Measurements from ENCODE around the gene SMS.

Gene SMS

GRCh38 chrX:21982311-21982710, 41.8 kb downstream of the SMS start:
- DNase-seq, result no peak

- DNase-seq, result peak in 11 of 14 donors; percentile 0 to 55 (median 38)
These were observed 44.8 kb downstream of the SMS start for GRCh38 chrX:21985332-21985777.

- DNase-seq, result no peak
These were observed 46.1 kb downstream of the SMS start for GRCh38 chrX:21986596-21986995.

GRCh38 chrX:21989384-21989783, 48.9 kb downstream of the SMS start:
- DNase-seq, result no peak

GRCh38 chrX:21990832-21991231, 50.3 kb downstream of the SMS start:
- no peak for DNase-seq

- DNase-seq, result no peak
These were observed 51.0 kb downstream of the SMS start for GRCh38 chrX:21991504-21991903.

GRCh38 chrX:21993265-21993664, 52.8 kb downstream of the SMS start:
- peak in 6 of 14 donors; percentile 0 to 28 (median 6) for DNase-seq

GRCh38 chrX:21996872-21997455, 56.5 kb downstream of the SMS start:
- peak in 1 of 14 donors; percentile 1 for DNase-seq

GRCh38 chrX:21998037-21998436, 57.5 kb downstream of the SMS start:
- DNase-seq, result no peak

- DNase-seq, result no peak
These were observed 64.4 kb downstream of the SMS start for GRCh38 chrX:22004866-22005265.

- DNase-seq, result no peak
These were observed 71.5 kb downstream of the SMS start for GRCh38 chrX:22012051-22012450.

GRCh38 chrX:22012931-22013330, 72.4 kb downstream of the SMS start:
- no peak for DNase-seq

- no peak for DNase-seq
These were observed 74.7 kb downstream of the SMS start for GRCh38 chrX:22015139-22015750.

GRCh38 chrX:22021751-22022324, 81.3 kb downstream of the SMS start:
- DNase-seq, result no peak

- no peak for DNase-seq
These were observed 84.1 kb downstream of the SMS start for GRCh38 chrX:22024577-22024976.

- DNase-seq, result no peak
These were observed 85.2 kb downstream of the SMS start for GRCh38 chrX:22025751-22026150.

GRCh38 chrX:22026731-22027130, 86.2 kb downstream of the SMS start:
- DNase-seq, result no peak

GRCh38 chrX:22032084-22032483, 91.6 kb downstream of the SMS start, which contains the start of gene PHEX:
Gene PHEX, plus strand, starts transcription at chrX:22032325. Its CDS starts 681 bp downstream, at chrX:22033006.
- DNase-seq, result no peak

GRCh38 chrX:22032506-22032905, 92.0 kb downstream of the SMS start:
- no peak for DNase-seq

GRCh38 chrX:22033818-22034217, 93.3 kb downstream of the SMS start:
- no peak for DNase-seq

- DNase-seq, result no peak
These were observed 94.7 kb downstream of the SMS start for GRCh38 chrX:22035236-22035635.

- DNase-seq, result no peak
These were observed 96.7 kb downstream of the SMS start for GRCh38 chrX:22037225-22037624.

- DNase-seq, result no peak
These were observed 97.5 kb downstream of the SMS start for GRCh38 chrX:22037911-22038537.

GRCh38 chrX:22039541-22039940, 99.0 kb downstream of the SMS start:
- DNase-seq, result no peak

Measured in C1 segment of cervical spinal cord (tissue), 14 donors.